IgD-negative memory B cell (primary cell): ENCODE measurements around the gene TFAP2E. TPM values are rescaled to one million over a fixed set of nuclear protein-coding genes. Genes with fewer than 3 reads are reported as not detected.

Experiments used
- polyA plus RNA-seq: library from polyadenylated mRNA; unstranded; fragments of 300-500 nt; fragmentation: Illumina TruSeq; gene quantifications from one replicate; pipeline ENCODE4 v1.2.3, GENCODE V29; 2021

The TFAP2E gene
- polyA plus RNA-seq, 1 donor from 2014 or later = 0.31 TPM

Other genes with a start within 250 kb of the TFAP2E start
- gene KIAA0319L, start 15.9 kb upstream of the TFAP2E start, polyA plus RNA-seq = 25.2 TPM
- 13.3 TPM for gene NCDN, start 15.5 kb upstream of the TFAP2E start, polyA plus RNA-seq
- 77.3 TPM for gene PSMB2, start 68.2 kb downstream of the TFAP2E start, polyA plus RNA-seq
- 8.0 TPM for gene C1orf216, start 145.6 kb downstream of the TFAP2E start, polyA plus RNA-seq
- gene CLSPN, start 196.7 kb downstream of the TFAP2E start, polyA plus RNA-seq = 0.23 TPM
- gene AGO4, start 234.7 kb downstream of the TFAP2E start, polyA plus RNA-seq = 4.2 TPM